ENCODE data around the gene TGM3.

Gene TGM3

DNA sequence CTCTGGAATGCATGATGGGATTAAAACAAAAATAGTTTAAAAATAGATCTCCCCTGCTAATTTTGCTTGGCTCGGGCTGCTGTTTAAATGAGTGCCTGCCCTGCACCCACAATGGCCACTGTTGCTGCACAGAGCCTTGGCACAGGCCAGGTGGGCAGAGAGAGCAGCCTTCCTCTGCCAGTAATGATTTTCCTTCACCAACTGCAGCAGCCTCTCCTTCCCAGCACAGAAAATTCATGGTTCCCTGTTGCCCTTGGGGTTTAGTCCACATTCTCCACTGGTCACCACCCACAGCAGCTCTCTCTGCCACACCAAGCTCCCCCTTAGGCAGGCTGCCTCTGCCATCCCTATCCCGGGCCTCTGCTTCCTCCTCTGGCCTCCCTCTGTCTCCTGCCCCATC is 30.2 kb downstream of the TGM3 start:
- Histone ChIP-seq H4K20me1 (ENCODE audit: insufficient read depth, low read length) (no peaks in the 10 kb centered on the region), H3K36me3 (ENCODE audit: insufficient read depth, low read length) (no peaks in the 10 kb centered on the region), H3K27me3 (ENCODE audit: insufficient read depth, low read length) (peaks cover 3% of the 10 kb centered on the region; the same call in 1 of the 2 replicates), H3K27ac (ENCODE audit: low read depth, low read length, poor library complexity, severe bottlenecking) (no peak overlapping the region), H2AFZ (ENCODE audit: low read length) (no peak overlapping the region), H3K4me2 (ENCODE audit: low read length) (no peak overlapping the region), H3K79me2 (ENCODE audit: insufficient read depth, low read length) (no peaks in the 10 kb centered on the region), H3K4me3 (ENCODE audit: low read depth, low read length, poor library complexity, severe bottlenecking) (no peak overlapping the region), H3K9me3 (ENCODE audit: low read length) (no peaks in the 10 kb centered on the region), H3K4me1 (ENCODE audit: insufficient read depth, low read length, severe bottlenecking) (no peaks in the 10 kb centered on the region), H3F3A (ENCODE audit: insufficient read depth, low read length) (no peaks in the 10 kb centered on the region), H3K9me2 (ENCODE audit: low read depth, low read length) (no peaks in the 10 kb centered on the region), H3K9ac (ENCODE audit: low read length) (no peak overlapping the region)
- no peak for TF ChIP-seq EZH2 (IDR thresholded peaks at IDR 0.05; ENCODE audit: borderline replicate concordance, low read length)
- no peak for TF ChIP-seq CTCF (IDR thresholded peaks at IDR 0.05; ENCODE audit: low read length)

GRCh38 chr20:2327620-2328555 is 32.1 kb downstream of the TGM3 start:
- no peaks in the 10 kb centered on the region for H3K9me2 ChIP-seq (ENCODE audit: low read depth, low read length)
- no peaks in the 10 kb centered on the region for H3K36me3 ChIP-seq (ENCODE audit: insufficient read depth, low read length)
- no peak overlapping the region for H3K9ac ChIP-seq (ENCODE audit: low read length)
- no peak overlapping the region for H3K4me3 ChIP-seq (ENCODE audit: low read depth, low read length, poor library complexity, severe bottlenecking)
- no peaks in the 10 kb centered on the region for H3F3A ChIP-seq (ENCODE audit: insufficient read depth, low read length)
- no peaks in the 10 kb centered on the region for H3K27me3 ChIP-seq (ENCODE audit: insufficient read depth, low read length)
- H3K27ac ChIP-seq (ENCODE audit: low read depth, low read length, poor library complexity, severe bottlenecking), result no peak overlapping the region
- H3K9me3 ChIP-seq (ENCODE audit: low read length), result no peaks in the 10 kb centered on the region
- no peaks in the 10 kb centered on the region for H4K20me1 ChIP-seq (ENCODE audit: insufficient read depth, low read length)
- no peaks in the 10 kb centered on the region for H3K79me2 ChIP-seq (ENCODE audit: insufficient read depth, low read length)
- H3K4me2 ChIP-seq (ENCODE audit: low read length), result no peak overlapping the region
- H3K4me1 ChIP-seq (ENCODE audit: insufficient read depth, low read length, severe bottlenecking), result no peaks in the 10 kb centered on the region
- no peak overlapping the region for H2AFZ ChIP-seq (ENCODE audit: low read length)
- TF ChIP-seq EZH2 (IDR thresholded peaks at IDR 0.05; ENCODE audit: borderline replicate concordance, low read length), result no peak
- TF ChIP-seq CTCF (IDR thresholded peaks at IDR 0.05; ENCODE audit: low read length), result no peak

GRCh38 chr20:2329286-2329685 is 33.5 kb downstream of the TGM3 start:
- Histone ChIP-seq H3K9me2 (ENCODE audit: low read depth, low read length) (no peaks in the 10 kb centered on the region), H3K79me2 (ENCODE audit: insufficient read depth, low read length) (no peaks in the 10 kb centered on the region), H3K4me3 (ENCODE audit: low read depth, low read length, poor library complexity, severe bottlenecking) (no peak overlapping the region), H3K27ac (ENCODE audit: low read depth, low read length, poor library complexity, severe bottlenecking) (no peak overlapping the region), H3K9ac (ENCODE audit: low read length) (no peak overlapping the region), H3K4me1 (ENCODE audit: insufficient read depth, low read length, severe bottlenecking) (no peaks in the 10 kb centered on the region), H3F3A (ENCODE audit: insufficient read depth, low read length) (no peaks in the 10 kb centered on the region), H4K20me1 (ENCODE audit: insufficient read depth, low read length) (no peaks in the 10 kb centered on the region), H3K9me3 (ENCODE audit: low read length) (no peaks in the 10 kb centered on the region), H2AFZ (ENCODE audit: low read length) (no peak overlapping the region), H3K4me2 (ENCODE audit: low read length) (no peak overlapping the region), H3K27me3 (ENCODE audit: insufficient read depth, low read length) (no peaks in the 10 kb centered on the region), H3K36me3 (ENCODE audit: insufficient read depth, low read length) (no peaks in the 10 kb centered on the region)
- TF ChIP-seq EZH2 (IDR thresholded peaks at IDR 0.05; ENCODE audit: borderline replicate concordance, low read length) (no peak), CTCF (IDR thresholded peaks at IDR 0.05; ENCODE audit: low read length) (no peak)
